ENCODE measurements around the gene MTA3. TPM values are rescaled to one million over a fixed set of nuclear protein-coding genes. Genes with fewer than 3 reads are reported as not detected.

Gene MTA3
- total and polyA plus RNA-seq, 2 of the 8 experiments (the other 6 are each of a cell fraction or from before 2014, with no cell fraction given) = 125 to 184 TPM

DNA sequence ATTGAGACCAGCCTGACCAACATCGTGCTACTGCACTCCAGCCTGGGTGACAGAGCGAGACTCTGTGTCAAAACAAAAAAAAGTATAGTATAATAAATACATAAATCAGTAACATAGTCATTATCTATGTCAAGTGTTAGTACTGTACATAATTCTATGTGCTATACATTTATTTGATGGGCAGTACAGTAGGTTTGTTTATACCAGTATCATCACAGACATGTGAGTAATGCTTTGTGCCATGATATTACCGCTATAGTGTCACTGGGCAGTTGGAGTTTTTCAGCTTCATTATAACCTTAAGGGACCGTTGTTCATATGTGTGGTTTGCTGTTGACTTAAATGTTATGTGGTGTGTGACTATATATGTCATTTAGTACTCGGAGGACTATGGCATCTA, 24.9 kb downstream of the MTA3 start:
- CTCF ChIA-PET (ENCODE audit: partially characterized antibody) = interaction anchor here (0.6 kb wide), 1 partner anchor 105 kb away, joined by 4 read pairs; no protein-coding TSS in a partner anchor
- FAIRE-seq (no peak), DNase-seq (ENCODE audit: low read depth in 1 of 2, low spot score in 2 of 2) (no peak)
- WGBS, 2 experiments (ENCODE audit: extremely low coverage in 1 of 2, insufficient coverage in 1 of 2, insufficient read length in 1 of 2, insufficient replicate concordance in 2 of 2, low coverage in 1 of 2, low lambda C conversion rate in 2 of 2, missing lambda C conversion rate in 1 of 2) = 91% methylated on average over 5 of the region's 5 CpGs; no CpG with 5 or more reads in 1 of the 2 experiments
- Histone ChIP-seq H2BK20ac (ENCODE audit: low read length) (no peak overlapping the region), H3K4me1 (replicated peaks in 1 of 4; ENCODE audit: control insufficient read depth in 3 of 4, insufficient read depth in 4 of 4, low read length in 3 of 4) (peaks cover 0 to 5% (median 0%) of the 10 kb centered on the region in 4 experiments; a peak in 2 of 7 replicates), H2BK15ac (ENCODE audit: low read length) (no peak overlapping the region), H3K14ac (ENCODE audit: insufficient read length) (no peak overlapping the region), H3K4ac (replicated peaks; ENCODE audit: insufficient read length, low read depth, low read length) (peak overlapping the region; percentile 78), H3K79me1 (ENCODE audit: low read depth, low read length) (no peaks in the 10 kb centered on the region; the same call in 1 of the 2 replicates), H2AK5ac (ENCODE audit: low read depth, low read length) (no peak overlapping the region), H3K36me3 (ENCODE audit: control insufficient read depth in 2 of 4, insufficient read depth in 4 of 4, low read length in 3 of 4) (peaks cover 0 to 23% (median 4%) of the 10 kb centered on the region in 4 experiments; a peak in 5 of 8 replicates), H3K4me3 (ENCODE audit: extremely low read depth in 1 of 4, insufficient read depth in 2 of 4, low read depth in 3 of 4, low read length in 4 of 4) (no peak overlapping the region), H3K79me2 (ENCODE audit: control insufficient read depth in 1 of 2, insufficient read depth in 2 of 2, low read length in 2 of 2) (peaks cover 8 to 92% of the 10 kb centered on the region in 2 experiments), H3K9me3 (ENCODE audit: insufficient read depth in 2 of 2, low read depth in 1 of 2, low read length in 1 of 2) (no peaks in the 10 kb centered on the region), H4K91ac (replicated peaks; ENCODE audit: insufficient read length, low read length) (no peak overlapping the region), H2AFZ (ENCODE audit: low read length) (no peak overlapping the region), H3K18ac (ENCODE audit: extremely low read depth, low read length) (no peak overlapping the region), H3K9ac (replicated peaks in 1 of 4; ENCODE audit: extremely low read depth in 1 of 4, low read depth in 3 of 4, low read length in 3 of 4) (no peak overlapping the region), H4K8ac (ENCODE audit: extremely low read depth, insufficient read depth, low read length) (no peak overlapping the region), H3K56ac (replicated peaks; ENCODE audit: insufficient read length, low read depth, low read length) (no peak overlapping the region), H3K4me2 (ENCODE audit: insufficient read depth in 1 of 2, low read depth in 2 of 2, low read length in 2 of 2) (no peak overlapping the region), H2BK12ac (ENCODE audit: low read depth, low read length) (no peak overlapping the region), H3K23ac (ENCODE audit: insufficient read length) (no peak overlapping the region), H4K20me1 (replicated peaks in 1 of 2; ENCODE audit: control insufficient read depth in 1 of 2, insufficient read depth in 2 of 2, low read length in 2 of 2) (peaks cover 6 to 9% of the 10 kb centered on the region in 2 experiments), H2BK5ac (ENCODE audit: low read depth, low read length) (no peak overlapping the region), H3K27me3 (replicated peaks in 1 of 4; ENCODE audit: control insufficient read depth in 3 of 4, extremely low read depth in 1 of 4, insufficient read depth in 3 of 4, low read length in 3 of 4) (no peaks in the 10 kb centered on the region), H4K5ac (ENCODE audit: insufficient read length, low read depth, low read length) (no peak overlapping the region), H3K27ac (ENCODE audit: low read depth, low read length) (no peak overlapping the region), H2BK120ac (replicated peaks; ENCODE audit: low read depth, low read length) (no peak overlapping the region), H3K23me2 (ENCODE audit: low read depth, low read length) (no peaks in the 10 kb centered on the region)
- POLR2A ChIA-PET (ENCODE audit: partially characterized antibody) = interaction anchor here (1.2 to 2.1 kb wide), 2 partner anchors 9 to 47 kb away, joined by 3 to 8 read pairs; no protein-coding TSS in a partner anchor
- no peak for TF ChIP-seq POLR2AphosphoS5 (IDR thresholded peaks at IDR 0.05; ENCODE audit: low read depth, low read length)
- TF ChIP-seq E2F6 (IDR thresholded peaks at IDR 0.05) = no peak
- TF ChIP-seq SP1 (IDR thresholded peaks at IDR 0.05; ENCODE audit: low read depth, low read length) = no peak
- TF ChIP-seq GTF2F1 (IDR thresholded peaks at IDR 0.05; ENCODE audit: borderline replicate concordance, low read depth, low read length) = no peak
- no peak for TF ChIP-seq TBP (IDR thresholded peaks at IDR 0.05; ENCODE audit: low read depth, low read length)
- TF ChIP-seq CBX5 (IDR thresholded peaks at IDR 0.05; ENCODE audit: low read depth, low read length) = no peak
- TF ChIP-seq BRCA1 (IDR thresholded peaks at IDR 0.05; ENCODE audit: low read depth, low read length) = no peak
- TF ChIP-seq JUND (IDR thresholded peaks at IDR 0.05; ENCODE audit: low read length) = no peak
- no peak for TF ChIP-seq GABPA (IDR thresholded peaks at IDR 0.05; ENCODE audit: borderline replicate concordance, insufficient read depth, low read length)
- TF ChIP-seq EP300 (IDR thresholded peaks at IDR 0.05; ENCODE audit: borderline replicate concordance in 1 of 2, low read depth in 2 of 2, low read length in 2 of 2) = no peak
- TF ChIP-seq NRF1 (IDR thresholded peaks at IDR 0.05; ENCODE audit: low read depth, low read length) = no peak
- TF ChIP-seq BACH1 (IDR thresholded peaks at IDR 0.05; ENCODE audit: low read length) = no peak
- no peak for TF ChIP-seq SP4 (IDR thresholded peaks at IDR 0.05; ENCODE audit: low read length)

Data from H1 (cell line).